K562 (cell line): Measurements from ENCODE around the gene CDC14A. TPM values are rescaled to one million over a fixed set of nuclear protein-coding genes. Genes with fewer than 3 reads are reported as not detected.

Experiments
- ATAC-seq: fragments of 200-7000 bp; cut with Tn5 transposase; 3 replicates; pipeline ENCODE4 v1.9.1; 2020; ENCODE audit warnings: moderate library complexity
- BruUV-seq: library from RNA; stranded (reverse); fragments of 400-500 nt; replicated peaks from 2 replicates; lab custom pipeline; 2021; lab: Mats Ljungman, UMichigan
- CTCF ChIA-PET: fragments of 300-600 bp; formaldehyde crosslinking; extraction: SDS; loops from one replicate; lab custom pipeline; 2021; ENCODE audit warnings: low intra/inter-chr PET ratio; lab: Yijun Ruan, JAX
- POLR2A ChIA-PET: fragments of 300-600, 350-650 bp; sonication (Branson Sonifier 250); formaldehyde crosslinking; extraction: SDS; loops from one replicate; lab custom pipeline; 2021; ENCODE audit warnings: antibody characterized with exemption, inconsistent platforms; lab: Yijun Ruan, JAX
- DNase-seq, 4 experiments: peaks; one replicate each; pipeline versions ENCODE4 v3.0.0 to v3.0.0-alpha.2; 2011 to 2018; ENCODE audit warnings: low spot score in 3 of 4, mixed read lengths in 3 of 4; ENCODE audit errors: extremely low read depth in 1 of 4
- FAIRE-seq: peaks from 2 replicates; lab custom pipeline; 2011; peaks lifted over from hg19 to GRCh38; lab: Jason Lieb, UNC
- H2AFZ ChIP-seq: 2 replicates; pipeline ENCODE4 v1.6.0; 2011; ENCODE audit warnings: low read depth, low read length, control low read depth, inconsistent platforms
- H3K27ac ChIP-seq: fragments of 200-600 bp; 3 replicates; pipeline ENCODE4 v1.8.0; 2011; ENCODE audit warnings: low read depth, mild to moderate bottlenecking, control low read depth, inconsistent platforms, low read length, moderate library complexity, mixed read lengths; ENCODE audit errors: extremely low read depth
- H3K27me3 ChIP-seq, 2 experiments: fragments of 300-600 bp in 1 of 2; 2 replicates in 1 of 2; 3 replicates in 1 of 2; pipeline versions ENCODE4 v1.6.0 to v1.8.0; 2011; ENCODE audit warnings: inconsistent platforms in 2 of 2, low read length in 2 of 2, mild to moderate bottlenecking in 1 of 2, mixed read lengths in 1 of 2, moderate library complexity in 1 of 2; ENCODE audit not compliant: control insufficient read depth in 2 of 2, insufficient read depth in 2 of 2
- H3K36me3 ChIP-seq: fragments of 300-600 bp; 3 replicates; pipeline ENCODE4 v1.8.0; 2011; ENCODE audit warnings: mild to moderate bottlenecking, low read length, inconsistent platforms; ENCODE audit not compliant: control insufficient read depth, insufficient read depth
- H3K4me1 ChIP-seq, 2 experiments: fragments of 200-600 bp in 1 of 2; replicated peaks in 1 of 2; 2 replicates in 1 of 2; 3 replicates in 1 of 2; pipeline versions ENCODE4 v1.5.1 to v1.8.0; 2011; ENCODE audit warnings: inconsistent platforms in 2 of 2, low read length in 2 of 2, mild to moderate bottlenecking in 1 of 2, mixed read lengths in 1 of 2, moderate library complexity in 1 of 2; ENCODE audit not compliant: control insufficient read depth in 2 of 2, insufficient read depth in 2 of 2
- H3K4me2 ChIP-seq: 2 replicates; pipeline ENCODE4 v1.6.1; 2011; ENCODE audit warnings: low read length, control low read depth, inconsistent platforms, mixed read lengths; ENCODE audit not compliant: insufficient read depth
- H3K4me3 ChIP-seq: fragments of 200-600 bp; sonication (generic), shearing (Covaris generic); 2 replicates; pipeline ENCODE4 v1.5.1; 2016; ENCODE audit warnings: control low read depth, inconsistent platforms
- H3K79me2 ChIP-seq: fragments of 200-600 bp; 3 replicates; pipeline ENCODE4 v1.8.0; 2011; ENCODE audit warnings: low read length, inconsistent platforms; ENCODE audit not compliant: control insufficient read depth, insufficient read depth
- H3K9ac ChIP-seq, 2 experiments: 2 replicates each; pipeline versions ENCODE4 v1.6.0 to v1.6.1; 2011; ENCODE audit warnings: low read depth in 2 of 2, low read length in 2 of 2, control low read depth in 1 of 2, inconsistent platforms in 1 of 2, mild to moderate bottlenecking in 1 of 2, mixed read lengths in 1 of 2; ENCODE audit not compliant: insufficient read depth in 1 of 2
- H3K9me1 ChIP-seq: one replicate; pipeline ENCODE4 v1.6.0; 2011; ENCODE audit warnings: inconsistent platforms, mild to moderate bottlenecking, low read length, moderate library complexity; ENCODE audit not compliant: control insufficient read depth, insufficient read depth
- H3K9me3 ChIP-seq: replicated peaks from 2 replicates; pipeline ENCODE4 v1.5.1; 2011; ENCODE audit warnings: low read depth, low read length, inconsistent platforms; ENCODE audit not compliant: control insufficient read depth, insufficient read depth
- H4K20me1 ChIP-seq: replicated peaks from 2 replicates; pipeline ENCODE4 v1.6.1; 2011; ENCODE audit warnings: low read length, inconsistent platforms, mixed read lengths; ENCODE audit not compliant: control insufficient read depth, insufficient read depth
- MEF2A ChIP-seq: IDR thresholded peaks from 2 replicates; pipeline ENCODE4 v1.6.1; 2011; ENCODE audit warnings: low read depth, mild to moderate bottlenecking, low read length, moderate library complexity; ENCODE audit not compliant: control insufficient read depth
- SP1 ChIP-seq: sonication (generic); formaldehyde crosslinking; IDR thresholded peaks from 2 replicates; pipeline ENCODE4 v1.8.1; 2022; ENCODE audit warnings: mild to moderate bottlenecking, missing genetic modification reagents
- in situ Hi-C: fragments of 300-500 bp; cut with MboI; formaldehyde crosslinking; loops from 4 replicates; pipeline ENCODE4 v1.15.0; 2018; ENCODE audit warnings: inconsistent platforms, mixed read lengths
- intact Hi-C: fragments of 100-400 bp; cut with micrococcal nuclease; formaldehyde crosslinking; loops from 2 replicates; pipeline ENCODE4 v1.14.2; 2022
- polyA plus RNA-seq, 8 experiments: library from polyadenylated mRNA; depleted of rRNA in 4 of 8; stranded (reverse) in 5 of 8; unstranded in 3 of 8; fragments of >200 nt; fragmentation: Nextera tagmentation in 2 of 8; fragmentation: Illumina TruSeq in 1 of 8; extraction: Ambion mirVana in 2 of 8; extraction: Trizol in 1 of 8; gene quantifications; 2 replicates each; pipeline versions ENCODE4 v1.2.1 to v1.2.3, GENCODE V29; 2011 to 2014; ENCODE audit warnings: inconsistent platforms in 1 of 8, missing spikeins in 1 of 8
- total RNA-seq, 7 experiments: library from RNA; depleted of rRNA in 6 of 7; stranded (reverse); fragments of >200 nt in 6 of 7; fragmentation: Illumina TruSeq in 2 of 7; extraction: Trizol in 2 of 7; gene quantifications; 2 replicates each; pipeline versions ENCODE4 v1.2.1 to v1.2.3, GENCODE V29; 2011 to 2021; ENCODE audit warnings: low replicate concordance in 1 of 7
- TF ChIP-seq, protein P1 (sequence below), 3 experiments: IDR thresholded peaks in 2 of 3; conservative IDR thresholded peaks in 1 of 3; 2 replicates each; pipeline ENCODE4 v1.5.1; 2011 to 2012; ENCODE audit warnings: low read length in 3 of 3, mild to moderate bottlenecking in 3 of 3, control low read depth in 2 of 3, improper control_type of control experiment in 1 of 3, inconsistent platforms in 1 of 3, low read depth in 1 of 3, mixed read lengths in 1 of 3, moderate library complexity in 1 of 3; ENCODE audit not compliant: insufficient read depth in 2 of 3
- TF ChIP-seq, protein P2 (sequence below): fragments of 250-450 bp; sonication (Bioruptor Pico); IDR thresholded peaks from 2 replicates; pipeline ENCODE4 v1.4.0; 2020; ENCODE audit warnings: borderline replicate concordance
- TF ChIP-seq, protein P3 (sequence below): fragments of 200-800 bp; sonication (Bioruptor generic); IDR thresholded peaks from 2 replicates; pipeline ENCODE4 v1.6.1; 2017; ENCODE audit warnings: missing genetic modification characterization, missing compliant biosample characterization
- TF ChIP-seq, protein P4 (sequence below), 2 experiments: fragments of 450-650 bp; IDR thresholded peaks; 2 replicates each; pipeline ENCODE4 v1.6.1; 2016; ENCODE audit warnings: mild to moderate bottlenecking in 2 of 2, borderline replicate concordance in 1 of 2, low read depth in 1 of 2, moderate library complexity in 1 of 2

CDC14A gene
- total and polyA plus RNA-seq, 9 of the 15 experiments (the other 6 are each of a cell fraction or from before 2014, with no cell fraction given): 17.0 to 74.3 (median 33.4) TPM

DNA sequence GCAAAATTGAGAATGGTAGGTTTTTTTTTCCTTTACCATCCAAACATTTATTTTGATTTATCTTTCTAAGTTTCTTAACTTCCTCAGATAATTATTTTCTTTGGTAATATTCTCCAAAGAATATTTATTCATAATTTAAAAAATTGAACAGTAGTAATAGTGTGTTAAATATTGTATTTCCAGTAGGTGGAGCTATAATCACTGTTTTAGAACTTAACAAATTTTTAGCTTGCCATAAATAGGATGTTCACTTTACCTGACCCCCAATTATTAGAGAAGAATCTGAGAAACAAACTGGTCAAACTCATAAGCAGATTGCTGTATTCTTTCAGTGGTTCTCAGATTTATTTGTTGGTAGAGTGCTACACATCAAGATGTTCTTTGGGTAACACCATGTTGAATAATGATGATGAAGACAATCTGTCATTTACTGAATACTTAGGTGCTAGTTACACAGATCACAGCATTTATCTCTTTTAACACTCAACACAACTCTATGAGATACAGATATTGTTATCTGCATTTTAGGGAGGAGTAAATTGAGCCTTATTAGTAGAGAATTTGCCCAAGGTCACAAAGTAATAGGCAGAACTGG is 103.3 kb downstream of the CDC14A start:
- no peak overlapping the region for H3K27ac ChIP-seq
- no peaks in the 10 kb centered on the region for H4K20me1 ChIP-seq
- H2AFZ ChIP-seq: no peak overlapping the region
- no peak for DNase-seq
- no peaks in the 10 kb centered on the region for H3K27me3 ChIP-seq
- FAIRE-seq: peak; percentile 46
- peaks cover 0 to 6% of the 10 kb centered on the region in 2 experiments; a peak in 3 of 5 replicates for H3K4me1 ChIP-seq
- no peak overlapping the region for H3K4me3 ChIP-seq
- ChIA-PET CTCF (interaction anchor here (1.1 kb wide), 1 partner anchor 413 kb away, joined by 5 read pairs; no protein-coding TSS in a partner anchor), POLR2A (interaction anchor here (0.7 to 1.2 kb wide), 6 partner anchors 8 to 1190 kb away, joined by 3 to 7 read pairs (median 4); no protein-coding TSS in a partner anchor)
- no TSS peak for BruUV-seq
- ATAC-seq: peak; percentile 53
- no peak overlapping the region for H3K4me2 ChIP-seq
- no peak overlapping the region for H3K9ac ChIP-seq
- H3K79me2 ChIP-seq: peaks cover 17% of the 10 kb centered on the region; the same call in 2 of the 3 replicates
- H3K9me3 ChIP-seq: no peaks in the 10 kb centered on the region
- intact Hi-C loops (loop anchor here (5.0 to 10.0 kb wide), 3 partner anchors 68 to 321 kb away; partner anchors contain the start of genes SASS6 and TRMT13), in situ Hi-C loops (loop anchor here (10.0 kb wide), 1 partner anchor 651 kb away; no protein-coding TSS in a partner anchor)
- peaks cover 61% of the 10 kb centered on the region for H3K36me3 ChIP-seq
- no peaks in the 10 kb centered on the region for H3K9me1 ChIP-seq
- TF ChIP-seq SP1 (CRISPR knock-in tag): no peak
- TF ChIP-seq, protein P1, sequence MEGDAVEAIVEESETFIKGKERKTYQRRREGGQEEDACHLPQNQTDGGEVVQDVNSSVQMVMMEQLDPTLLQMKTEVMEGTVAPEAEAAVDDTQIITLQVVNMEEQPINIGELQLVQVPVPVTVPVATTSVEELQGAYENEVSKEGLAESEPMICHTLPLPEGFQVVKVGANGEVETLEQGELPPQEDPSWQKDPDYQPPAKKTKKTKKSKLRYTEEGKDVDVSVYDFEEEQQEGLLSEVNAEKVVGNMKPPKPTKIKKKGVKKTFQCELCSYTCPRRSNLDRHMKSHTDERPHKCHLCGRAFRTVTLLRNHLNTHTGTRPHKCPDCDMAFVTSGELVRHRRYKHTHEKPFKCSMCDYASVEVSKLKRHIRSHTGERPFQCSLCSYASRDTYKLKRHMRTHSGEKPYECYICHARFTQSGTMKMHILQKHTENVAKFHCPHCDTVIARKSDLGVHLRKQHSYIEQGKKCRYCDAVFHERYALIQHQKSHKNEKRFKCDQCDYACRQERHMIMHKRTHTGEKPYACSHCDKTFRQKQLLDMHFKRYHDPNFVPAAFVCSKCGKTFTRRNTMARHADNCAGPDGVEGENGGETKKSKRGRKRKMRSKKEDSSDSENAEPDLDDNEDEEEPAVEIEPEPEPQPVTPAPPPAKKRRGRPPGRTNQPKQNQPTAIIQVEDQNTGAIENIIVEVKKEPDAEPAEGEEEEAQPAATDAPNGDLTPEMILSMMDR (IDR thresholded peaks at IDR 0.05 in 2 of 3, conservative IDR thresholded peaks at IDR 0.05 in 1 of 3; ENCODE audit: insufficient read depth in 2 of 3, low read depth in 1 of 3, low read length in 3 of 3): peak in 2 of 3 experiments; percentile 35 to 54; a peak in 2 of 6 replicates
- TF ChIP-seq MEF2A: 0 out of 2 replicates have a peak, but pooled peaks have one; percentile 4
- TF ChIP-seq, protein P2, sequence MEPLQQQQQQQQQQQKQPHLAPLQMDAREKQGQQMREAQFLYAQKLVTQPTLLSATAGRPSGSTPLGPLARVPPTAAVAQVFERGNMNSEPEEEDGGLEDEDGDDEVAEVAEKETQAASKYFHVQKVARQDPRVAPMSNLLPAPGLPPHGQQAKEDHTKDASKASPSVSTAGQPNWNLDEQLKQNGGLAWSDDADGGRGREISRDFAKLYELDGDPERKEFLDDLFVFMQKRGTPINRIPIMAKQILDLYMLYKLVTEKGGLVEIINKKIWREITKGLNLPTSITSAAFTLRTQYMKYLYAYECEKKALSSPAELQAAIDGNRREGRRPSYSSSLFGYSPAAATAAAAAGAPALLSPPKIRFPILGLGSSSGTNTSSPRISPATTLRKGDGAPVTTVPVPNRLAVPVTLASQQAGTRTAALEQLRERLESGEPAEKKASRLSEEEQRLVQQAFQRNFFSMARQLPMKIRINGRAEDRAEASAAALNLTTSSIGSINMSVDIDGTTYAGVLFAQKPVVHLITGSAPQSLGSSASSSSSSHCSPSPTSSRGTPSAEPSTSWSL (CRISPR knock-in tag): no peak
- TF ChIP-seq, protein P3, sequence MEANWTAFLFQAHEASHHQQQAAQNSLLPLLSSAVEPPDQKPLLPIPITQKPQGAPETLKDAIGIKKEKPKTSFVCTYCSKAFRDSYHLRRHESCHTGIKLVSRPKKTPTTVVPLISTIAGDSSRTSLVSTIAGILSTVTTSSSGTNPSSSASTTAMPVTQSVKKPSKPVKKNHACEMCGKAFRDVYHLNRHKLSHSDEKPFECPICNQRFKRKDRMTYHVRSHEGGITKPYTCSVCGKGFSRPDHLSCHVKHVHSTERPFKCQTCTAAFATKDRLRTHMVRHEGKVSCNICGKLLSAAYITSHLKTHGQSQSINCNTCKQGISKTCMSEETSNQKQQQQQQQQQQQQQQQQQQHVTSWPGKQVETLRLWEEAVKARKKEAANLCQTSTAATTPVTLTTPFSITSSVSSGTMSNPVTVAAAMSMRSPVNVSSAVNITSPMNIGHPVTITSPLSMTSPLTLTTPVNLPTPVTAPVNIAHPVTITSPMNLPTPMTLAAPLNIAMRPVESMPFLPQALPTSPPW (CRISPR knock-in tag): no peak
- TF ChIP-seq, protein P4, sequence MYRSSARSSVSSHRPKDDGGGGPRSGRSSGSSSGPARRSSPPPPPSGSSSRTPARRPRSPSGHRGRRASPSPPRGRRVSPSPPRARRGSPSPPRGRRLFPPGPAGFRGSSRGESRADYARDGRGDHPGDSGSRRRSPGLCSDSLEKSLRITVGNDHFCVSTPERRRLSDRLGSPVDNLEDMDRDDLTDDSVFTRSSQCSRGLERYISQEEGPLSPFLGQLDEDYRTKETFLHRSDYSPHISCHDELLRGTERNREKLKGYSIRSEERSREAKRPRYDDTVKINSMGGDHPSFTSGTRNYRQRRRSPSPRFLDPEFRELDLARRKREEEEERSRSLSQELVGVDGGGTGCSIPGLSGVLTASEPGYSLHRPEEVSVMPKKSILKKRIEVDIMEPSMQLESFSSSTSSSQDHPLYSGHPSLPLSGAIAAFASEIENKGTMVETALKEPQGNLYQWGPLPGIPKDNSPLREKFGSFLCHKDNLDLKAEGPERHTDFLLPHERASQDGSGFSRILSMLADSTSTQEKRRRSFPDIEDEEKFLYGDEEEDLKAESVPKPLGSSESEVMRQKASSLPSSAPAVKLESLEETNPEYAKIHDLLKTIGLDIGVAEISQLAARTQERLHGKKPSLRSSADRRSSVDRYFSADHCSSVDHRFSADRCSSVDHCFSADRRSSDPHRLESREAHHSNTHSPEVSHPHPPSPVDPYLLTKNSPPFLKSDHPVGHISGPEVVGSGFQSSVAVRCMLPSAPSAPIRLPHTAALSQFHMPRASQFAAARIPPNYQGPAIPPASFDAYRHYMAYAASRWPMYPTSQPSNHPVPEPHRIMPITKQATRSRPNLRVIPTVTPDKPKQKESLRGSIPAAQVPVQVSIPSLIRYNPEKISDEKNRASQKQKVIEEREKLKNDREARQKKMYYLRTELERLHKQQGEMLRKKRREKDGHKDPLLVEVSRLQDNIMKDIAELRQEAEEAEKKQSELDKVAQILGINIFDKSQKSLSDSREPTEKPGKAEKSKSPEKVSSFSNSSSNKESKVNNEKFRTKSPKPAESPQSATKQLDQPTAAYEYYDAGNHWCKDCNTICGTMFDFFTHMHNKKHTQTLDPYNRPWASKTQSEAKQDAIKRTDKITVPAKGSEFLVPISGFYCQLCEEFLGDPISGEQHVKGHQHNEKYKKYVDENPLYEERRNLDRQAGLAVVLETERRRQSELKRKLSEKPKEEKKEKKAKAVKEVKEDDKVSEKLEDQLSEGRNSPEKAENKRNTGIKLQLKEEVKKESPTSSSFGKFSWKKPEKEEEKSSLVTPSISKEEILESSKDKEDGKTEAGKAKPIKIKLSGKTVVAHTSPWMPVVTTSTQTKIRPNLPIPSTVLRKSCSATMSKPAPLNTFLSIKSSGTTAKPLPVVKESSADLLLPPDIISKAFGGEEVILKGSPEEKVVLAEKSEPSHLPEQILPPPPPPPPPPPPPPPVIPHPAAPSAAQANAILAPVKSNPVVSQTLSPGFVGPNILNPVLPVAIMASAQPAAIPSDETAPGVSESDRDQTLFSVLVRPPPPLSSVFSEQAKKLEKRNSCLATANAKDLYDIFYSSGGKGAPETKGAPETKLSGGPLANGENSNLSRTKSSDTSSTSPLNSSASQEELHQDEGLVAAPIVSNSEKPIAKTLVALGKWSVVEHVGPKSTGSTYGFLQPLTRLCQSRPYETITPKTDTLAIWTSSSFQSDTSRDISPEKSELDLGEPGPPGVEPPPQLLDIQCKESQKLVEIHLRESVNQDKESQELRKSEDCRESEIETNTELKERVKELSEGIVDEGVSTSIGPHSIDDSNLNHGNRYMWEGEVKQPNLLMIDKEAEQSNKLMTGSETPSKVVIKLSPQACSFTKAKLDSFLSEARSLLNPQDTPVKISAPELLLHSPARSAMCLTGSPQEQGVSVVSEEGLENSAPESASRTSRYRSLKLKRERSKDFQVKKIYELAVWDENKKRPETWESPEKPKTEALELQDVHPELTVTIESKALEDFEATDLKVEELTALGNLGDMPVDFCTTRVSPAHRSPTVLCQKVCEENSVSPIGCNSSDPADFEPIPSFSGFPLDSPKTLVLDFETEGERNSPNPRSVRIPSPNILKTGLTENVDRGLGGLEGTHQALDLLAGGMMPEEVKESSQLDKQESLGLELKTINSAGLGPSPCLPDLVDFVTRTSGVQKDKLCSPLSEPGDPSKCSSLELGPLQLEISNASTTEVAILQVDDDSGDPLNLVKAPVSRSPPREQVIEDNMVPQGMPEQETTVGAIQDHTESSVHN (IDR thresholded peaks at IDR 0.05; ENCODE audit: borderline replicate concordance in 1 of 2, low read depth in 1 of 2): no peak
